Activated CD4-positive, CD25-positive, alpha-beta regulatory T cell (primary cell): ENCODE results near the gene BBS7.

Experiments used
- DNase-seq, 4 experiments: peaks; one replicate each; lab custom pipeline; 2025; lab: John Stamatoyannopoulos, UW

The BBS7 gene

DNA sequence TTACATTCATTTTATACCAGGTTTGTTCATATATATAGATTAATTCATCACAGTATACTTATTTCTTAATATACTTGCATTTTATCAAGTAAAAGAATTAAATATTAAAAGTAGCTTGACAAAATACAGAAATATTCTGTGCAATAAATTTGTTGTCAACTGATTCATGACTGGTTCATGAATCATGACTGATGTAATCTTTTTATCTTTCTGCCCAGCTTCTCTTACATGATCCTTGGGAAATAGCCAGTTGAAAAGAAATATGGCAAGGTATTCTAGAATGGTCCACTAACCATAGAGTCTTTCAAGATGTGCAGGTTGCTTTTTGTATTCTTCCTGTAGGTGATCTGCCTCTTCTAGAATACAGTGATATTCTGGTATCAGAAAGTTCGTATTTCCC, 42.4 kb downstream of the BBS7 start:
- no peak for DNase-seq

GRCh38 chr4:121824950-121825349, 45.3 kb downstream of the BBS7 start:
- no peak for DNase-seq

DNA sequence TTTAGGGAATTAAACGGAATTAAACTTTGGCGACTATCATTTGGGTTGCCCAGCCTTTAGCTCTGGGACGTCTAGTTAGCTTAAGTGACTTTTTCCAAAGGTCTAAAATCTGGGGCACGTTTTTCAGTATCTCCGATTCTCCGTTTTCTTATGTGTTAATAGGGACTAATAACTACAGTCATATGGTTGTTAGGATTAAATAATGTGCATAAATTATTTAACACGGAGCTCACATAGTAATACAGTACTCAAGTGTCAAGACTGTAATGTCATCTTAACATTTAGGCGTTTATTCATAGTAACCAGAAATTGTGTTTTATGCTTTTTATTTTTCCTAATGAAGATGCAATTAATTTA, 46.1 kb downstream of the BBS7 start:
- DNase-seq = no peak

DNA sequence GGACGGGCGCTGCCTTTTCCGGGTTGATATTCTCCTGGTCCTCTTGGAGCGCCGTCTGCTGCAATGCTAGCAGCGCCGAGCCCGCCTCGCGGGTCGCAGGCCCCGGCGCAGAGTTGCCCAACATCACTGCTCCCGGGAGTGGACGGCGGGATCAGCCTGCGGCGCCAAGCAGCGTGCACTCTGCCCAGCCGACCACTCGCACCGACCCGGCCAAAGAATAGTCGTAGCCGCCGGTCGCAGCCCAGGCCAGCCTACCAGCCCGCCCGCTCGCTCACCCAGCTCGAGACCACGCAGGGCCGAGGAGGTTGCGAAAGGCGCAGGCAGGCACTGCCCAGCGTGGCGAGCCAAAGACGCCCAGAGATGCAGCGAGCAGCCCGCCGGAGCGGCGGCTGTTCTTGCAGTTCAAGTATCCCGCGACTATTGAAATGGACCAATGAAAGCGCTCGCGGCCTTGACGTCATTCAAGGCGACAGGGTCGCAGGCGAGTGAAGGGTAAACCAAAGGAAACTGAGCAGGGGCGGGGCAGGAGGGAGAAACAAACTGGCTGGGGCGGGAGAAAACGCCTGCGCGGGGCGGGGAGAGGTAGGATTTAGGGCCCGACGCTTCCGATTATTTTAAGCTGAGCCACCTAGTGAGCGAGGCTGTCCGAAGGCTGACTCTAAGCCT, 46.6 kb downstream of the BBS7 start, which contains the start of gene CCNA2:
Gene CCNA2, minus strand, starts transcription at position 379 of the 666 bp plus-strand sequence. Its CDS starts 255 bp downstream, at position 124.
- DNase-seq = peak; percentile 85 to 94 (median 85)

DNA sequence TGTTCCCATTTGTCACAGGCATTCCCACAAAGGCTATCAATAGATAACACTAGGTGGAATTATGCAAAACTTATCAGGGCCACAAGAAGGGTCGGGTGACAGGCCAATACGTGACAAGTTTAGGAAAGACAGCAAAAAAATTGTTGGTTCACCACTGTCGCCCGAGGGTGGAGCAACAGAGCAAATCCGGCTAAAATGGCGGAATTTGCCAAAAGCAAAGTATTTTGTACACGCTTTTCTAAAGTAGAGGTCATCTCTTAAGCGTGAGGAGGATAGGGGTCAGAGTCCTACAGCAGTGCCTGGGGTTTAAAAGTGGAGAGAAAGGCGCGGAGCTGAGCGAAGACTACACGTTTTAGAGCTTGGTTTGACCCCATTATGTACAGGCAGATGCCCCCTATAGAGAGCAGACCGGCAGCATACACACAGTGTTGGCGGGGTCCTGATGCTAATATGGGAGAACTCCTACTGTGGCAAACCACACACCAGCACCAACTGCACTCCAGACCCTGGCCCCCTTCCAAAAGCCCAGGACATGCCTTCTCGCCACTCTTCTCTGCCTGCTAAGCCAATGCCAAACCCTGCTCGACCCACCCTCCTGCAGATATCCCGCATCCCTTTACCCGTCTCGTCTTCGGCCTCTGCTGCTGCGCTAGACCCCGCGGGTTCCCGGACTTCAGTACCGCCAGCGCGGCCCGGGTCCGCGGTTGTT, 47.3 kb downstream of the BBS7 start:
- no peak for DNase-seq

DNA sequence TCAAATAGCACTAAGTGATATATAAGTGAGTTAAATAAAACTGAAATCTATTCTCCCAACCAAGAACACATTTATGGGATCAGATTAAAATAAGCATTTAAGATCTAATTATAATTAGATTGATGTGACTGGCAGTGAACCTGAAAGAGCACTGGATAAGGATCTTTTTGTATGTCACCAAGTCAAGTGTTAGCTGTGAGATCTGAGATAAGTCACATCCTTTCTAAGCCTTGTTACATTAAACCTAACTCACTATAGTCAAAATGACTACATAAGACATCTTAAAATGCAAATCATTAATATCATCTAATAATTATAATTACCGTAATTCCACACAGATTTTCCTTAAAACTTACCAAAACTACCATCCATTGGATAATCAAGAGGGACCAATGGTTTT, 48.2 kb downstream of the BBS7 start:
- no peak for DNase-seq

GRCh38 chr4:121819216-121819965, 50.9 kb downstream of the BBS7 start:
- DNase-seq = no peak

DNA sequence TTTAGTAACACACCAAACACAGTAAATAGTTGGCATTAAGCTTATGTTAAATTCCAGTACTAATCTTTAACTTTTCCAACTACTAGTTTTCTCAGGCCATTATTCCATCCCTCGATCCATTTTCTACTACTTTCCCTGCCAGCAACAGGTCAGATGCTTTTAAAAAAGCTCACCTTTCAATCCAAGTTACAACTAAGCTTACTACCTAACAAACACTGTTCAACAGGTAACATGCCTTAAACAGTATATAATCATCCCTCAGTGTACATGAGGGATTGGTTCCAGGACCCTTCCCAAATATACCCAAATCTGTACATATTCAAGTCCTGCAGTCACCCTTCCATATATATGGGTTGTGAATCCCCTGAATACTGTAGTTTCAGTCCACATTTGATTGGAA, 52.1 kb downstream of the BBS7 start:
- DNase-seq = no peak

- DNase-seq = no peak
Observed at GRCh38 chr4:121817701-121818100, 52.6 kb downstream of the BBS7 start.

- DNase-seq = no peak
Observed at GRCh38 chr4:121817006-121817405, 53.3 kb downstream of the BBS7 start.

GRCh38 chr4:121814756-121815155, 55.5 kb downstream of the BBS7 start:
- no peak for DNase-seq

GRCh38 chr4:121811122-121811521, 59.2 kb downstream of the BBS7 start:
- DNase-seq = no peak

DNA sequence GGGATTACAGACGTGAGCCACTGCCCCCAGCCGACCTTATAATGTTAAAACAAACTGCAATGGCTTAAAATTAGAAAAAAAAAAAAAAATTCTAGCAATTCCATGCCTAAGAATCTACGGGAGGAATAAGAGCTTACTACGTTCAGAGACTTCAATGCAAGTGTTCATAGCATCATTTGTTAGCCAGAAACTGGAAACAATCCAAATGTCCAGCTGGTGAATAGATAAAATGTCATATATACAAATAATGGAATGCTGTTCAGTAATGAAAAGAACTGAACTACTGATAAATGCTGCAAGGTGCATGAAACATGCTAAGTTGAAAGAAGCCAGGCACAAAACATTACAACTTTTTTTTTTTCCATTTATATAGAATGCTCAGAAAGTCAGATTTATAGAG, 63.9 kb downstream of the BBS7 start:
- DNase-seq = no peak

DNA sequence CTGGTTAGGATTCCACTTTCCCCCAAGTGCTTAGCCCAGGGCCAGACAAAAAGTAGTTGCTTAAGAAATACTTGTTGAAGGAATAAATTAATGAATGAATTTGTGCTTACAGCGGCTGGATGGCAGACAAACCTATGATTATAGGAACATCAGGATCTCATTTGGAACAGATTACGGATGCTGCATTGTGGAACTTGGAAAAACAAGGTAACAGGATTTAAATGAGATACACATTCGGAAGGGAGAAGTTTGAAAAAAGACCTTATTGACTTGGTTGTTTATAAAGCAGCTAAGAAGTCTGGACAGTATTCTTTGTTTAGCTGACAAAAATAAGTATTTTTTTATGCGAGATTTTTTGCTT, 68.6 kb downstream of the BBS7 start:
- DNase-seq = no peak

GRCh38 chr4:121800961-121801714, 69.1 kb downstream of the BBS7 start, which contains the start of gene EXOSC9:
Gene EXOSC9 (plus strand): TSS chr4:121801323. CDS start chr4:121801425, 102 bp downstream.
- peak; percentile 82 to 94 (median 88) for DNase-seq

- DNase-seq = no peak
Observed at GRCh38 chr4:121800638-121800960, 69.7 kb downstream of the BBS7 start.

DNA sequence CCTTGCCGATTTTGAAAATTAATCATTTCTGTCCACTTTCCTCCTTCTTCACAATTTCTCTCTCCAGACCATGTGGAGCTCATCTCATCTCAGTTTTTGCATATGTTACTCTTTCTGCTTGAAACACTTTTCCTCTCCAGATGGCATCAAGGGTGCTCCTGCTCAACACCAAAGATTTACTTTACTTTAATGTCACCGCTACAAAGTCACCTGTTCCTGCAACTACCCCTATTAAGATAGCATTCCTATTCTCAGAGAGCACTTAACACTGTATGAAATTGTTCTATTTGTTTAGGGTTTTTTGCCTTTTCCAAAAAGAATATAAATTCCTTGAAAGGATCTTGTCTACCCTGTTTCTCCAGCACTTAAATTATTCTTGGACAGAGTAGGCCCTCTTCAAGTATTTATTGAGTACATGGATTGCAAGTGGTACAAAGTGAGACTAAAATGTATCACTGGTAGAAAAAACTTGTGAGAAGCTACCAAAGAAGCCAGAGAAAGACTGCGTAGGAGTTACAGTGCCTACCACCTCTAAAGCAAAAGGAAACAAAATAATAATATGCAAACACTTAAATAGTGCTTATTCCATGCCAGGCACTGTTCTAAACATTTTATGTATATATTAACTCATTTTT, 70.3 kb downstream of the BBS7 start:
- no peak for DNase-seq

DNA sequence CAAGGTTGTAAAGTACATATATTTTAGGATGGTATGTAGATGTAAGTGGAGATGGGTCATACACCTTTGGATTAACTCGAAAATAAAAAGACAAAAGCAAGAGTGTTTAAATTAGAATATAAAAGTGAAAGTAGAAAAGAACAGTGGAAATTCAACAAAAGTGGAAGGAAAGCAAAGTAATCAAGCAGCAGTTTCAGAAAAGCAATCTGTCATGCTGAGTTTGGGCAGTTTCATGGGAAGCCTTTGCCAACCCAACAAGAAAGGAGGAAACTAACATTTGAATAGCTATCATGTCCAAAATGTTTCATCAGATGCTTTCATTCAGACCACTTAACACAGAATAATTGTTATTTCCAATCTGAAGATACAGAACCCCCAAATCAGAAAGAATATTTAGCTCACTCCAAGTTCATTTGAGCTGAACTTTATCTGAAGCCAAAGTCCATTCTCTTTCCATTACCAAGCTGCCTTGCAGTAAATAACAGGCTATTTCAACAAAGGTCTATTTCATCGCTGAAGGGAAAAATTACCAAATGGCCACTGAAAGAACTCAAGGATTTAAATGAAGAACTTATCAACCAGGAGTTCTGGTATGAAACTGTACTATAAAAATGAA, 71.0 kb downstream of the BBS7 start:
- DNase-seq = no peak

DNA sequence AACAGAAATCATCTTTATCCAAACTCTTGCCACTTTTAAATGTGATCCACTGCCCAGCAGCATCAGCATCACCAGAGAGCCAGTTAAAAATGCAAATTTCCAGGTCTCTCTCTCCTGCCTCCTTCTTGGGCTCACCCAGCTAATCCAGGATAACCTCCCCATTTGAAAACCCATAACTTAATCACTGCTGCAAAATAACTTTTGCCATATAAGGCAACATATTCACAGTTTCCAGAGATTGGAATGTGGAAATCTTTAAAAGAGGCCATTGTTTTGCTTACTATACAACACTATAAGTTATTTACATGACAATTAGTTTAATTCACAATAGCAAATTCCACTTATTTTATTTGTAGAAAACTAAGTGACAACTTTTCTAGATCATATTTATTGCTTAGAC, 74.0 kb downstream of the BBS7 start:
- DNase-seq = no peak

DNA sequence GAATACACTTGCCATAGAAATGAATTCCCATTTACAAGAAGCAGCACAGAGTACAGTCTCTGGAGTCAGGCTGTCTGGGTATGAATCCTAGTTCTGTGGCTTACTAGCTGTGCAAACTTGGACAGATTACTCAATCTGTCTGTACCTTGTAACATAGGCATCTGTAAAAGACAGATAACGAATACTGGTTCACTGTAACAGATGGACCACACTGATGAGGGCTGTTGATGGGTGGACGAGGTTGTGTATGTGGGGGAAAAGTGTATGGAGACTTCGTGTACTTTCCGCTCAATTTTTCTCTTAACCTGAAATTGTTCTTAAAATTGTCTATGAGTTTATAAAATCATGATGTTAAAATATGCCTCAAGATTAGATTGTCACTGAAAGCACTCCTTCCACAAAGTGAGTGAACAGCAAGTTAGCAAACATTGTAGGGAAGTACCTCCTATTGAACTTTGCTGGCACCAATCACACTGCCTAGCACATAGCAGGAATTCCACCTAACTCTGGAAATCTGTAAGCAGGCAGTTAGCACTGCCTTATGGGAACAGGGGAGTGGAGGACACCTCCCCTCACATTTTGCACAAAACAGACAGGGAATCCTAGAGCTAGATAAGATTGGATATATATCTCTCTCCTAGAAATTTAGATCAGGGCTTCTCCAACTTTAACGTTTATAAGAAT, 75.6 kb downstream of the BBS7 start:
- no peak for DNase-seq

DNA sequence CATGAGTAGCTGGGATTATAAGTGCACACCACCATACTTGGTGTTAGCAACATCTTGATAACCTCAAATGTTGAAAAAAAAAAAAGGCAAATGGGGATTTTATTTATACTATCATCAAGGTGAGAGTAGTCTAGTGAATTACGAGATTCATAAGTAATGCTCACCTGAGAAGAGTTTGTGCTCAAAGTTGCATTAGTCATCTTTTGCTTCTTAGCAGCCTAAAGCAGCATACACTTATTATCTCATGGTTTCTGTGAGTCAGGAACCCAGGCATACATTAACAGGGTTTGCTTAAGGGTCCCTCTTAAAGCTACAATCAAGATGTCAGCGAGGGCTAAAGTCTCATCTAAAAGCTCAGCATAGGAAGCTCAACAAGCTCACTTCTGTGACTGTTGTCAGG, 77.3 kb downstream of the BBS7 start:
- no peak for DNase-seq
